Endothelial cell of umbilical vein (primary cell): ENCODE results near the gene AP5Z1. TPM values are rescaled to one million over a fixed set of nuclear protein-coding genes. Genes with fewer than 3 reads are reported as not detected.

Experiments used
- BruUV-seq: library from RNA; stranded (reverse); fragments of 400-500 nt; replicated peaks from 2 replicates; lab custom pipeline; 2021; lab: Mats Ljungman, UMichigan
- CTCF ChIA-PET: fragments of 300-600, 350-600 bp; sonication (Branson Sonifier 250); formaldehyde crosslinking; loops from one replicate; lab custom pipeline; 2021; ENCODE audit warnings: antibody characterized with exemption, inconsistent platforms; lab: Charles Lee
- POLR2A ChIA-PET: fragments of 300-600, 350-600 bp; sonication (Branson Sonifier 250); formaldehyde crosslinking; loops from one replicate; lab custom pipeline; 2021; ENCODE audit warnings: antibody characterized with exemption, inconsistent platforms; lab: Charles Lee
- DNase-seq: peaks from one replicate; pipeline ENCODE4 v3.0.0-alpha.2; 2011; ENCODE audit warnings: low read depth, low spot score
- FAIRE-seq: peaks from 2 replicates; lab custom pipeline; 2011; peaks lifted over from hg19 to GRCh38; lab: Jason Lieb, UNC
- H2AFZ ChIP-seq: 2 replicates; pipeline ENCODE4 v1.6.0; 2012; ENCODE audit warnings: low read depth, low read length, control low read depth, inconsistent platforms
- H3K27ac ChIP-seq: 2 replicates; pipeline ENCODE4 v1.5.1; 2011; ENCODE audit warnings: low read depth, mild to moderate bottlenecking, control low read depth, low read length, moderate library complexity; ENCODE audit not compliant: insufficient read depth
- H3K27me3 ChIP-seq, 2 experiments: 2 replicates each; pipeline versions ENCODE4 v1.6.0 to v1.6.1; 2011; ENCODE audit warnings: low read length in 2 of 2, mixed read lengths in 1 of 2; ENCODE audit not compliant: control insufficient read depth in 2 of 2, insufficient read depth in 2 of 2
- H3K36me3 ChIP-seq, 2 experiments: 2 replicates in 1 of 2; 3 replicates in 1 of 2; pipeline ENCODE4 v1.5.1; 2011; ENCODE audit warnings: low read length in 2 of 2, mild to moderate bottlenecking in 1 of 2, moderate library complexity in 1 of 2; ENCODE audit not compliant: control insufficient read depth in 2 of 2, insufficient read depth in 2 of 2; ENCODE audit errors: extremely low read depth in 1 of 2
- H3K4me1 ChIP-seq: 3 replicates; pipeline ENCODE4 v1.5.1; 2011; ENCODE audit warnings: mild to moderate bottlenecking, low read length; ENCODE audit not compliant: control insufficient read depth, insufficient read depth; ENCODE audit errors: extremely low read depth
- H3K4me2 ChIP-seq: 2 replicates; pipeline ENCODE4 v1.6.1; 2011; ENCODE audit warnings: low read length, control low read depth, mixed read lengths; ENCODE audit not compliant: insufficient read depth
- H3K4me3 ChIP-seq, 3 experiments: fragments of 200-600 bp in 1 of 3; sonication (generic), shearing (Covaris generic) in 1 of 3; replicated peaks in 1 of 3; 2 replicates each; pipeline ENCODE4 v1.5.1; 2011 to 2016; ENCODE audit warnings: control low read depth in 3 of 3, low read length in 3 of 3, mild to moderate bottlenecking in 2 of 3, inconsistent platforms in 1 of 3, low read depth in 1 of 3, moderate library complexity in 1 of 3; ENCODE audit not compliant: insufficient read depth in 1 of 3
- H3K79me2 ChIP-seq: 2 replicates; pipeline ENCODE4 v1.6.0; 2012; ENCODE audit warnings: low read length, inconsistent platforms; ENCODE audit not compliant: control insufficient read depth, insufficient read depth
- H3K9ac ChIP-seq: replicated peaks from 2 replicates; pipeline ENCODE3; 2011; ENCODE audit warnings: low read length, control low read depth; ENCODE audit not compliant: insufficient read depth; ENCODE audit errors: extremely low read depth
- H3K9me1 ChIP-seq: replicated peaks from 3 replicates; pipeline ENCODE4 v1.6.0; 2011; ENCODE audit warnings: mild to moderate bottlenecking, low read length; ENCODE audit not compliant: control insufficient read depth, insufficient read depth; ENCODE audit errors: extremely low read depth
- H3K9me3 ChIP-seq: replicated peaks from 2 replicates; pipeline ENCODE4 v1.5.1; 2012; ENCODE audit warnings: low read length, inconsistent platforms; ENCODE audit not compliant: control insufficient read depth, insufficient read depth
- H4K20me1 ChIP-seq: replicated peaks from 2 replicates; pipeline ENCODE3; 2011; ENCODE audit warnings: mild to moderate bottlenecking, low read length; ENCODE audit not compliant: control insufficient read depth, insufficient read depth; ENCODE audit errors: extremely low read depth
- CTCF ChIP-seq, 2 donors: IDR thresholded peaks; 1 replicate in 1 of 2; 2 replicates in 1 of 2; pipeline ENCODE4 v1.5.1; 2011; ENCODE audit warnings: low read length in 2 of 2, mild to moderate bottlenecking in 2 of 2, moderate library complexity in 2 of 2, control low read depth in 1 of 2, inconsistent platforms in 1 of 2, low read depth in 1 of 2; ENCODE audit not compliant: insufficient read depth in 1 of 2; ENCODE audit errors: extremely low read depth in 1 of 2
- EZH2 ChIP-seq: IDR thresholded peaks from 2 replicates; pipeline ENCODE4 v1.6.1; 2012; ENCODE audit warnings: borderline replicate concordance, low read depth, mild to moderate bottlenecking, moderate library complexity, low read length, inconsistent platforms; ENCODE audit not compliant: severe bottlenecking
- FOS ChIP-seq: IDR thresholded peaks from 2 replicates; pipeline ENCODE4 v1.6.1; 2011; ENCODE audit warnings: mild to moderate bottlenecking, low read length, moderate library complexity, borderline replicate concordance; ENCODE audit not compliant: insufficient read depth
- GATA2 ChIP-seq: IDR thresholded peaks from 2 replicates; pipeline ENCODE4 v1.7.0; 2011; ENCODE audit warnings: low read depth, mild to moderate bottlenecking, moderate library complexity, mixed read lengths, low read length; ENCODE audit not compliant: insufficient read length, insufficient read depth
- JUN ChIP-seq: IDR thresholded peaks from 2 replicates; pipeline ENCODE4 v1.6.1; 2011; ENCODE audit warnings: borderline replicate concordance, low read depth; ENCODE audit not compliant: insufficient read length, insufficient read depth
- MYC ChIP-seq: IDR thresholded peaks from one replicate; pipeline ENCODE4 v1.6.1; 2011; ENCODE audit warnings: mild to moderate bottlenecking, low read depth, low read length
- POLR2A ChIP-seq: IDR thresholded peaks from 2 replicates; pipeline ENCODE4 v1.6.1; 2012; ENCODE audit warnings: low read depth, mild to moderate bottlenecking, control low read depth, low read length
- POLR2AphosphoS5 ChIP-seq: IDR thresholded peaks from 2 replicates; pipeline ENCODE4 v1.6.1; 2012; ENCODE audit warnings: low read depth, mild to moderate bottlenecking, control low read depth, low read length, moderate library complexity; ENCODE audit not compliant: insufficient read depth
- dilution Hi-C: fragments of 300-500 bp; cut with MboI; formaldehyde crosslinking; loops from one replicate; pipeline ENCODE4 v1.15.0; 2019; ENCODE audit warnings: low sequenced_read_pairs; ENCODE audit not compliant: extremely low pct_ligation_motif_present
- intact Hi-C: fragments of 100-400 bp; cut with micrococcal nuclease; formaldehyde crosslinking; loops from one replicate; pipeline ENCODE4 v1.10.0; 2022
- polyA plus RNA-seq, 4 experiments: library from polyadenylated mRNA; depleted of rRNA in 3 of 4; stranded (reverse) in 3 of 4; unstranded in 1 of 4; fragments of >200 nt; gene quantifications; 2 replicates each; pipeline versions ENCODE4 v1.2.1 to v1.2.3, GENCODE V29; 2011 to 2012; ENCODE audit warnings: missing spikeins in 1 of 4
- total RNA-seq: library from RNA; stranded (reverse); gene quantifications from 2 replicates; pipeline ENCODE4 v1.2.3, GENCODE V29; 2021
- TF ChIP-seq, protein P1 (sequence below): IDR thresholded peaks from 2 replicates; pipeline ENCODE4 v1.6.1; 2011; ENCODE audit not compliant: insufficient read depth, insufficient read length

The AP5Z1 gene
- total and polyA plus RNA-seq, 2 donors (not counting 3 experiments of a cell fraction or from before 2014, with no cell fraction given) = 53.7 to 58.9 TPM

DNA sequence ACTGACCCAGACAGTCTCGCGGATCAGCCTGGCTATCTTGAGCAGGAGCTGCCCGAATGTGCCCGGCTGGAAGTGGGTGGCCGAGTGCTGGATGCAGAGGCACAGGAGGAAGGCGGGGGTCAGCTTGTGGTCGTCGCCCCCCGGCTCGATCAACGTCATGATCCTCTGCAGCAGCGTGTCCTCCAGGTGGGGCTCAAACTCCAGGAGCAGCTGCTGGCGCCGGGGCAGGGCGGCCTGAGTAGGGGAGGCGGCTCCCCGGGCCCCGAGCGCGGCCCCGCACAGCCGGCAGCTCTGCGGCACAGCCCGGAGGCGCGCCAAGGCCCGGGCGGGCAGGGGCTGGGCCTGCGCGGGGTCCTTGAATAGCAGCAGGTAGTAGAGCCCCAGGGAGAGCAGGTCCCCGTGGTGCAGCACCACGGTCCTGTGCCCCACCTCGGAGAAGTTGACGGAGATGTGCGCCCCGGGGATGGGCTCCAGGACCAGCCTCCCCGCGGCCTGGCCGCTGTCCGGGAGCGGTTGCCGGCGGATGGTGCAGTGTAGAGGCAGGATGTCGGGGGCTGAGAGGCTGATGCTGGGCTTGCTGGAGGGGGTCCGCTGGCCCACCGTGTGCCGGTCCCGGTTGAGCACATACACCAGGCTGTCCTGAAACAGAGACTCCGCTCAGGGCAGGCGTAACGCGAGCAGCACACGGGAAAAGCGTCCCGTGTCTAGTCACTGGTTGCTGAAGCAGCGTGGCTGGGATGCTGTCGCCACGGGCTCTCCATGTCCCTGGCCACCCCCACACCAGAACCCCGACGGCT is 59.4 kb downstream of the AP5Z1 start:
- no peaks in the 10 kb centered on the region for H3K27me3 ChIP-seq
- TF ChIP-seq POLR2A = no peak
- TF ChIP-seq JUN = no peak
- no peak for TF ChIP-seq EZH2
- no peak for TF ChIP-seq MYC
- TF ChIP-seq GATA2 = no peak
- TF ChIP-seq CTCF (IDR thresholded peaks at IDR 0.05; ENCODE audit: extremely low read depth in 1 of 2, insufficient read depth in 1 of 2, low read depth in 1 of 2, low read length in 2 of 2) = no peak
- no peak for TF ChIP-seq POLR2AphosphoS5
- no peak for TF ChIP-seq FOS
- TF ChIP-seq, protein P1, sequence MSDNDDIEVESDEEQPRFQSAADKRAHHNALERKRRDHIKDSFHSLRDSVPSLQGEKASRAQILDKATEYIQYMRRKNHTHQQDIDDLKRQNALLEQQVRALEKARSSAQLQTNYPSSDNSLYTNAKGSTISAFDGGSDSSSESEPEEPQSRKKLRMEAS = no peak
- H3K4me2 ChIP-seq = no peak overlapping the region
- no peak for DNase-seq
- CTCF ChIA-PET = interaction anchor here (1.1 to 2.2 kb wide), 2 partner anchors 14 to 49 kb away, joined by 3 to 7 read pairs; partner anchors contain the start of gene RADIL
- FAIRE-seq = no peak
- no peak overlapping the region for H3K4me3 ChIP-seq
- POLR2A ChIA-PET = no interaction called here
- no peak overlapping the region for H2AFZ ChIP-seq
- no peaks in the 10 kb centered on the region for H3K79me2 ChIP-seq
- dilution Hi-C loops (no loop called here), intact Hi-C loops (no loop called here)
- H4K20me1 ChIP-seq = no peaks in the 10 kb centered on the region
- H3K9me3 ChIP-seq = no peaks in the 10 kb centered on the region
- no peaks in the 10 kb centered on the region for H3K9me1 ChIP-seq
- no peaks in the 10 kb centered on the region for H3K4me1 ChIP-seq
- no TSS peak for BruUV-seq
- no peak overlapping the region for H3K27ac ChIP-seq
- no peak overlapping the region for H3K9ac ChIP-seq
- H3K36me3 ChIP-seq = no peaks in the 10 kb centered on the region
